Measurements from ENCODE around the gene FLRT1. TPM values are rescaled to one million over a fixed set of nuclear protein-coding genes. Genes with fewer than 3 reads are reported as not detected.

The FLRT1 gene
- total and polyA plus RNA-seq, 4 experiments from 2014 or later, result not detected

DNA sequence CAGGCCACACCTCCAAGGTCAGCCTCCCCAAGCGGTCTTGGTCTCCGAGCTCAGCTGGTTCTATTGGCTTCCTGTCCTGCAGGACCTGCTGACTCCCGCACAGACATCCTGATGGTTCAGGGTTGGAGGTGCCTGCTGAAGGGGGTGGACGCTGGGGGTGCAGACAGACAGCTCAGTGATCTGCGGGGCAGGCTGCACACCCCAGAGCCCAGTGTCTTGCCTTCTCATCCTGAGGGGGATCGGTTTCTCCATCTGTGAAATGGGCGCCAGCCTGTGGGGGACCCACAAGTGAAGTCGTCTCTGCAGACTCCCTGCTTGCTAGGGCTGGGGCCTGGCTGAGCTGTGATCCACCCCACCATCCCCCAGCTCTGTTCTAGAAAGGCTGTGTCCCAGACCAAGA lies 13.8 kb downstream of the FLRT1 start:
- no peaks in the 10 kb centered on the region for H3K36me3 ChIP-seq (ENCODE audit: insufficient read depth, low read length)
- H3K9me3 Mint-ChIP-seq, result no peaks in the 10 kb centered on the region
- no peak overlapping the region for H3K27ac Mint-ChIP-seq
- no peak overlapping the region for H3K27ac ChIP-seq (ENCODE audit: low read depth, low read length)
- intact Hi-C loops (cut with micrococcal nuclease), result no loop called here
- ChIA-PET POLR2A (ENCODE audit: partially characterized antibody) (no interaction called here), CTCF (ENCODE audit: partially characterized antibody) (no interaction called here)
- H3K27me3 Mint-ChIP-seq, result no peaks in the 10 kb centered on the region
- no peaks in the 10 kb centered on the region for H3K36me3 Mint-ChIP-seq
- no peaks in the 10 kb centered on the region for H3K9me3 ChIP-seq (ENCODE audit: control insufficient read depth in 1 of 2, low read length in 2 of 2)
- no peaks in the 10 kb centered on the region for H3K4me1 Mint-ChIP-seq
- H3K4me3 Mint-ChIP-seq, result no peak overlapping the region
- DNase-seq, result no peak
- no peak overlapping the region for H3K4me3 ChIP-seq (ENCODE audit: low read length in 2 of 2)
- no peaks in the 10 kb centered on the region for H3K4me1 ChIP-seq (ENCODE audit: insufficient read depth, low read length)
- H3K27me3 ChIP-seq (ENCODE audit: insufficient read depth, low read length), result no peaks in the 10 kb centered on the region

DNA sequence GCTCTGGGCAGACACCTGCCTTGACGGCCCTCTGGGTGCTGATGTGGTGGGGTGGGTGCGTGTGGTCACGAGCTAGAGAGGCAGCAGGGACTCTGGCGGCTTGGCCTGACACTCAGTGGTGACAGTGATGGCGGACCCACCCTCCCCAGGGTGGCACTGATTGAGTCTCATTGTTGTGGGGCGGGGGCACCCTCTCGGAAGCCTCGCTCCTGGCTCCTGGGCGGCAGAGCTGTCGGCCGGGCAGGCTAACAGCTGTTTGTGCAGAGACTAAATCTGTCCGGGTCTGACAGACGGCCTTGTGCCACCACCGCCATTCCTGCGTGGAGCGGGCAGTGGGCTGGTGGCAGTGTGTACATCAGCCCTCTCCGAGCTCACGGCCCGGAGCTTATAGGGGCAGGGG lies 15.6 kb downstream of the FLRT1 start:
- POLR2A ChIA-PET (ENCODE audit: partially characterized antibody), result no interaction called here
- DNase-seq, result no peak

DNA sequence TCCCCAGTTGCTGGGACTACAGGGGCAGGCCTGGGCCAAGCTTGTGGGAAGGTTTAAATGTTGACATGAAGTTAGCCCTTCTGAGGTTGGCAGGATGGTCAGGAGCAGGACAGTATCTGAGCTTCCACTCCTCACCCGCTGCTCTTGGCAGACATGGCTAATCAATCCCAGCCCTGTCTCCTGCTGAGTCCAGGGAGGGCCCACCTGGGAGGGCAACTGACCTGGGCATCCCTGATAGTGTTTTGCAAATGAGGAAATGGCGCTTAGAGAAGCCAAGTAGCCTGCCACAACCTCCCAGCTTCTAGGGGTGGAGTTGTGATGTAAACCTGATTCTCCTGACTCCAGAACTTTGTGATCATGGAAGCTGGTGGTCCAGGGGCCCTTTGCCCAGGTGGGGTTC lies 16.7 kb downstream of the FLRT1 start:
- no peak for DNase-seq
- Histone ChIP-seq H3K27me3 (ENCODE audit: insufficient read depth, low read length) (no peaks in the 10 kb centered on the region), H3K4me3 (ENCODE audit: low read length in 2 of 2) (no peak overlapping the region), H3K9me3 (ENCODE audit: control insufficient read depth in 1 of 2, low read length in 2 of 2) (no peaks in the 10 kb centered on the region), H3K27ac (ENCODE audit: low read depth, low read length) (no peak overlapping the region), H3K4me1 (ENCODE audit: insufficient read depth, low read length) (no peaks in the 10 kb centered on the region), H3K36me3 (ENCODE audit: insufficient read depth, low read length) (no peaks in the 10 kb centered on the region)
- Mint-ChIP-seq H3K36me3 (no peaks in the 10 kb centered on the region), H3K4me1 (no peaks in the 10 kb centered on the region), H3K27me3 (no peaks in the 10 kb centered on the region), H3K27ac (no peak overlapping the region), H3K4me3 (no peak overlapping the region), H3K9me3 (no peaks in the 10 kb centered on the region)
- intact Hi-C loops (cut with micrococcal nuclease), result no loop called here
- CTCF ChIA-PET (ENCODE audit: partially characterized antibody), result interaction anchor here (0.5 kb wide), 1 partner anchor 13 kb away, joined by 3 read pairs; no protein-coding TSS in a partner anchor
- POLR2A ChIA-PET (ENCODE audit: partially characterized antibody), result no interaction called here

More for the DNA sequence above, 15.6 kb downstream of the FLRT1 start:
- no peak overlapping the region for H3K4me3 ChIP-seq (ENCODE audit: low read length in 2 of 2)
- no peaks in the 10 kb centered on the region for H3K36me3 Mint-ChIP-seq
- H3K9me3 ChIP-seq (ENCODE audit: control insufficient read depth in 1 of 2, low read length in 2 of 2), result no peaks in the 10 kb centered on the region
- H3K9me3 Mint-ChIP-seq, result no peaks in the 10 kb centered on the region
- no peaks in the 10 kb centered on the region for H3K36me3 ChIP-seq (ENCODE audit: insufficient read depth, low read length)
- H3K27ac Mint-ChIP-seq, result no peak overlapping the region
- no peaks in the 10 kb centered on the region for H3K27me3 ChIP-seq (ENCODE audit: insufficient read depth, low read length)
- CTCF ChIA-PET (ENCODE audit: partially characterized antibody), result no interaction called here
- no peaks in the 10 kb centered on the region for H3K4me1 ChIP-seq (ENCODE audit: insufficient read depth, low read length)
- no peaks in the 10 kb centered on the region for H3K27me3 Mint-ChIP-seq
- H3K4me1 Mint-ChIP-seq, result no peaks in the 10 kb centered on the region
- no peak overlapping the region for H3K27ac ChIP-seq (ENCODE audit: low read depth, low read length)
- H3K4me3 Mint-ChIP-seq, result no peak overlapping the region
- intact Hi-C loops (cut with micrococcal nuclease), result no loop called here

DNA sequence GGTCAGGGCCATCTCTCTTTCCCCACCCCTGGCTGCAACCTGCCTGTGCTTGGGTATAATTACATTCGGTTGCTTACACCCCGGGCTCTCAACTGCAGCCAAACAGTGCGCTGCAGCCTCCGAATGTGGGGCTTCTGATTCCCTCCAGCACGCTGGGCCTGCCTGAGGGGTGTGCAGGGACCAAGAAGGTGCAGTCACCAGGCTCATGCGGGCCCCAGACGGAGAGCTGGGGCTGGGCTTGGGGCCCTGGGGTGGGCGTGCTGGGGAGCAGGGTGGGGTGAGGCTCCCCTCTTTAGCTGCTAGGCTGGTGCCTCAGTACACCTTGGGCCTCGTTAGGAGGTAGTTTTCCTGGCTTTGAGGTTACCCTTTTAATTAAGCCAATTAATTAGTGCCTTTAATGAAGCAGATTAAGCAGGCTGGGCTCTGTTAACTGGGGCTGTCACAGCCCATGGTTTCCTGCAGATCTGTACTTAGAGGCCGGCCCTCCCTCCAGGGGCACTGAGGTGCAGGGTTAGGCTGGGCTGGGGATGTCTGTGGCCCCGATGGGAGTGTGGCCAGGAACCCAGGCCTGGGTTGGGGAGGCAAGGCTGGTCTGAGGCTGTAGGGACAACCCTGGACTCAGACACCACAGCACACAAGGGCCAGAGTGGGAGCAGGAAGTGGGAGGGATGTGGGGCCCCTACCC lies 17.3 kb downstream of the FLRT1 start:
- Mint-ChIP-seq H3K4me3 (no peak overlapping the region), H3K27ac (no peak overlapping the region), H3K4me1 (no peaks in the 10 kb centered on the region), H3K27me3 (no peaks in the 10 kb centered on the region), H3K9me3 (no peaks in the 10 kb centered on the region), H3K36me3 (no peaks in the 10 kb centered on the region)
- H3K9me3 ChIP-seq (ENCODE audit: control insufficient read depth in 1 of 2, low read length in 2 of 2), result no peaks in the 10 kb centered on the region
- no peaks in the 10 kb centered on the region for H3K36me3 ChIP-seq (ENCODE audit: insufficient read depth, low read length)
- no peak overlapping the region for H3K27ac ChIP-seq (ENCODE audit: low read depth, low read length)
- CTCF ChIA-PET (ENCODE audit: partially characterized antibody), result no interaction called here
- no peak for DNase-seq
- H3K4me3 ChIP-seq (ENCODE audit: low read length in 2 of 2), result no peak overlapping the region
- POLR2A ChIA-PET (ENCODE audit: partially characterized antibody), result no interaction called here
- H3K4me1 ChIP-seq (ENCODE audit: insufficient read depth, low read length), result no peaks in the 10 kb centered on the region
- H3K27me3 ChIP-seq (ENCODE audit: insufficient read depth, low read length), result no peaks in the 10 kb centered on the region
- intact Hi-C loops (cut with micrococcal nuclease), result no loop called here

DNA sequence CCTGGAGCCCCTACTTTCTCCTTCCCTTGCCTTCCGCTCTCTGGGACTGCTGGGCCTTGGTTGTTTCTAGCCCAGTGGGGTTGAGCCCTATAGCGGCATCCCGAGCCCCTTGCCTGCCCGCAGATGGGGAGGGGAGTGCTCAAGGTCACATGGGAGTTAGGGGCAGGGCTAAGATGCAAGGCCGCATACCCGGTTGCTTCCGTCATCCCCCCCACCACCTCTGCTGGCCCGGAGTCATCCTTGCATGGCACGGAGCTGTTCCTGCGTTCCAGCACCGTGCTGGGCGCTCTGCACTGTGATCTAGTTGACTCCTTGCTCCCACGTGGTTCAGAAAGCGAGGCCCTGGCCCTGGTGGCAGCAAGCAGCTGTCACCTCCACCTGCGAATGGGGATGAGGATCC lies 18.0 kb downstream of the FLRT1 start:
- intact Hi-C loops (cut with micrococcal nuclease), result no loop called here
- no peak overlapping the region for H3K4me3 ChIP-seq (ENCODE audit: low read length in 2 of 2)
- no peak overlapping the region for H3K27ac Mint-ChIP-seq
- POLR2A ChIA-PET (ENCODE audit: partially characterized antibody), result no interaction called here
- H3K4me3 Mint-ChIP-seq, result no peak overlapping the region
- no peaks in the 10 kb centered on the region for H3K9me3 ChIP-seq (ENCODE audit: control insufficient read depth in 1 of 2, low read length in 2 of 2)
- H3K9me3 Mint-ChIP-seq, result no peaks in the 10 kb centered on the region
- H3K27me3 Mint-ChIP-seq, result no peaks in the 10 kb centered on the region
- H3K4me1 Mint-ChIP-seq, result no peaks in the 10 kb centered on the region
- H3K4me1 ChIP-seq (ENCODE audit: insufficient read depth, low read length), result no peaks in the 10 kb centered on the region
- no peaks in the 10 kb centered on the region for H3K36me3 ChIP-seq (ENCODE audit: insufficient read depth, low read length)
- H3K27ac ChIP-seq (ENCODE audit: low read depth, low read length), result no peak overlapping the region
- H3K36me3 Mint-ChIP-seq, result no peaks in the 10 kb centered on the region
- DNase-seq, result no peak
- CTCF ChIA-PET (ENCODE audit: partially characterized antibody), result no interaction called here
- no peaks in the 10 kb centered on the region for H3K27me3 ChIP-seq (ENCODE audit: insufficient read depth, low read length)

DNA sequence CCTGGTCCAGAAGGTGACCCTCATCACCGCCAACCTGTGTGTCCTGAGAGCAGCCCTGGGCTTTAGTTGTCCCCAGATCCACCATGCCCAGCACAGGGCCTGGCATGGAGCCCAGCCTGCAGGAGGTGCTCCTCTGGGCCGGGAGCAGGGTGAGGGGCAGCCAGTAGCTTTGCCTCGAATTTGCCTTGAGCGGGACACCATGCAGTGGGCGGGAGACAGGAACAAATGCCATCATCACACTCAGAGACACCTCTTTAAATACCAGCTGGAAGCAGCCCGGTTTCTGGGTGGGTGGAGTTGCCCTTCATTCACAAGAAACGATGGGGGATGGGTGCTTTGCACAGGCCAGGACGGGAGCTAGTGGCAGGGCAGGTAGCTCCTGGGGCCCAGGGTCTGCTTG lies 19.3 kb downstream of the FLRT1 start:
- no peaks in the 10 kb centered on the region for H3K4me1 ChIP-seq (ENCODE audit: insufficient read depth, low read length)
- H3K4me1 Mint-ChIP-seq, result no peaks in the 10 kb centered on the region
- H3K36me3 ChIP-seq (ENCODE audit: insufficient read depth, low read length), result no peaks in the 10 kb centered on the region
- no peak overlapping the region for H3K4me3 ChIP-seq (ENCODE audit: low read length in 2 of 2)
- H3K27ac Mint-ChIP-seq, result peak overlapping the region in 1 of 7 donors; percentile 68
- H3K9me3 ChIP-seq (ENCODE audit: control insufficient read depth in 1 of 2, low read length in 2 of 2), result no peaks in the 10 kb centered on the region
- no peaks in the 10 kb centered on the region for H3K27me3 Mint-ChIP-seq
- DNase-seq, result no peak
- peak overlapping the region in 1 of 8 donors; percentile 21 for H3K4me3 Mint-ChIP-seq
- no peaks in the 10 kb centered on the region for H3K9me3 Mint-ChIP-seq
- CTCF ChIA-PET (ENCODE audit: partially characterized antibody), result no interaction called here
- H3K36me3 Mint-ChIP-seq, result no peaks in the 10 kb centered on the region
- intact Hi-C loops (cut with micrococcal nuclease), result no loop called here
- H3K27ac ChIP-seq (ENCODE audit: low read depth, low read length), result no peak overlapping the region
- POLR2A ChIA-PET (ENCODE audit: partially characterized antibody), result no interaction called here
- no peaks in the 10 kb centered on the region for H3K27me3 ChIP-seq (ENCODE audit: insufficient read depth, low read length)

DNA sequence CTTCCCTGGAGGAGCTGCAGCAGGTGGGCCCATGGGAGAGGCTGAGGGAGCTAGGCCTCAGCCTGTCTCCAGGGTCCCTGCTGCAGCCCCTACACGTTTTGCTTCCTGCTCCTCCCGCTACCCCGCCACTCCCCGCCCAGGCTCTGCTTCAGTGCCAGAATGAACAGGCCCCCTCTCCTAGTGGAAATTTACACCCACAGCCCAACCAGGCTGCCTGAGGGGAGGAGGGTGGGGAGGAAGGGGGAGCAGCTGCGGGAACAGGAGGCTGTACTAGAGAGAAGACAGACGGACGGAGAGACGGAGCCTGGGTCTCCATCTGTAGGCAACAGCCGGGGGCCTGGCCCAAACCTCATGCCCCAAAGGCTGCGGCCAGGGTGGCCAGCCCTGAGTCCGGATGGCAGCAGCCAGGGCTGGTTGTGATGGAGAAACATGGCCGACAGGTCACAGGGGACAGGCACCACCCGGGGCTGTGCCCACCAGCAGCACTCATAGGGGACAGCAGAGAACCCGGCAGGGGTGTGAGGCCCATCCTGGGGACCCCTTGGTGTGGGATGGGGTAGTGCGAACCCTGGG lies 20.6 kb downstream of the FLRT1 start:
- no peak for DNase-seq
- no peak overlapping the region for H3K4me3 Mint-ChIP-seq
- no peaks in the 10 kb centered on the region for H3K27me3 ChIP-seq (ENCODE audit: insufficient read depth, low read length)
- H3K4me1 Mint-ChIP-seq, result peaks cover 3 to 5% (median 5%) of the 10 kb centered on the region in 4 donors
- no peaks in the 10 kb centered on the region for H3K9me3 Mint-ChIP-seq
- ChIA-PET CTCF (ENCODE audit: partially characterized antibody) (interaction anchor here (0.9 kb wide), 1 partner anchor 95 kb away, joined by 3 read pairs; no protein-coding TSS in a partner anchor), POLR2A (ENCODE audit: partially characterized antibody) (no interaction called here)
- peaks cover 9% of the 10 kb centered on the region for H3K4me1 ChIP-seq (ENCODE audit: insufficient read depth, low read length)
- H3K4me3 ChIP-seq (ENCODE audit: low read length in 2 of 2), result no peak overlapping the region
- H3K36me3 ChIP-seq (ENCODE audit: insufficient read depth, low read length), result no peaks in the 10 kb centered on the region
- no peaks in the 10 kb centered on the region for H3K9me3 ChIP-seq (ENCODE audit: control insufficient read depth in 1 of 2, low read length in 2 of 2)
- no peak overlapping the region for H3K27ac Mint-ChIP-seq
- intact Hi-C loops (cut with micrococcal nuclease), result no loop called here
- H3K27ac ChIP-seq (ENCODE audit: low read depth, low read length), result no peak overlapping the region
- peaks cover 3% of the 10 kb centered on the region in 2 donors for H3K27me3 Mint-ChIP-seq
- H3K36me3 Mint-ChIP-seq, result no peaks in the 10 kb centered on the region
